GM18520 (cell line): Measurements from ENCODE around the gene TMEM151B.

Source experiments
- ATAC-seq: cut with Tn5 transposase; IDR thresholded peaks from one replicate; pipeline ENCODE4 v1.9.1; 2021; ENCODE audit not compliant: unreplicated experiment

TMEM151B gene

DNA sequence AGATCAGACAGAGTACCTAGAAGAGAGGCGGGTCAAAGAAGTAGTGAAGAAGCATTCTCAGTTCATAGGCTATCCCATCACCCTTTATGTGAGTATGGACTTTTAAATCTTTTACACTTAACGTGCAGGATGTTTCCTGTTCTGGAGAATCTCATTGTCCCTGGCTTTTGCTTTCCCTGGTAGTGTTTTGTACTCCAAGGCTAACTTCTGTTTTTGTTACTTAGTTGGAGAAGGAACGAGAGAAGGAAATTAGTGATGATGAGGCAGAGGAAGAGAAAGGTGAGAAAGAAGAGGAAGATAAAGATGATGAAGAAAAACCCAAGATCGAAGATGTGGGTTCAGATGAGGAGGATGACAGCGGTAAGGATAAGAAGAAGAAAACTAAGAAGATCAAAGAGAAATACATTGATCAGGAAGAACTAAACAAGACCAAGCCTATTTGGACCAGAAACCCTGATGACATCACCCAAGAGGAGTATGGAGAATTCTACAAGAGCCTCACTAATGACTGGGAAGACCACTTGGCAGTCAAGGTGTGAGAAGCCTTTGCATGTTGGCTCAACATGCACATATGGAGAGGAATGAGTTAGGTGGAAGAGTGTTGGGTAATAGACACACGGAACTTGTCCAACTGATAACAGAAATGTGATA, 20.1 kb upstream of the TMEM151B start:
- no peak for ATAC-seq

DNA sequence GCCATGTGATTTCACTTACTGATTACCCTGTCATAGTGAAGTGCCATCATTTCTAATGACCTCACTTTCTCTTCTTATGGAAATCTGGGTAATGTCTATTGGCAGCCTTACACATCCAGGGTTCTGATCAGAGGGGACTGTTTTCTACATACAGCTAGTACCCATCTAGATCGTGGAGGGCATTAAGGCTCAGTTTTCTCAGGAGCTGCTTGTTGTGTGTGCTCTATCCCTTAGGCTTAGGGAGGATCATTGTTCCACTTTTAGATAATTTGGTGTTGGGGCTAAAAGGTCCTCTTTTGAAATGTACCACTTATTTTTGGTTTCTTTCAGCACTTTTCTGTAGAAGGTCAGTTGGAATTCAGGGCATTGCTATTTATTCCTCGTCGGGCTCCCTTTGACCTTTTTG, 19.5 kb upstream of the TMEM151B start:
- ATAC-seq: no peak

DNA sequence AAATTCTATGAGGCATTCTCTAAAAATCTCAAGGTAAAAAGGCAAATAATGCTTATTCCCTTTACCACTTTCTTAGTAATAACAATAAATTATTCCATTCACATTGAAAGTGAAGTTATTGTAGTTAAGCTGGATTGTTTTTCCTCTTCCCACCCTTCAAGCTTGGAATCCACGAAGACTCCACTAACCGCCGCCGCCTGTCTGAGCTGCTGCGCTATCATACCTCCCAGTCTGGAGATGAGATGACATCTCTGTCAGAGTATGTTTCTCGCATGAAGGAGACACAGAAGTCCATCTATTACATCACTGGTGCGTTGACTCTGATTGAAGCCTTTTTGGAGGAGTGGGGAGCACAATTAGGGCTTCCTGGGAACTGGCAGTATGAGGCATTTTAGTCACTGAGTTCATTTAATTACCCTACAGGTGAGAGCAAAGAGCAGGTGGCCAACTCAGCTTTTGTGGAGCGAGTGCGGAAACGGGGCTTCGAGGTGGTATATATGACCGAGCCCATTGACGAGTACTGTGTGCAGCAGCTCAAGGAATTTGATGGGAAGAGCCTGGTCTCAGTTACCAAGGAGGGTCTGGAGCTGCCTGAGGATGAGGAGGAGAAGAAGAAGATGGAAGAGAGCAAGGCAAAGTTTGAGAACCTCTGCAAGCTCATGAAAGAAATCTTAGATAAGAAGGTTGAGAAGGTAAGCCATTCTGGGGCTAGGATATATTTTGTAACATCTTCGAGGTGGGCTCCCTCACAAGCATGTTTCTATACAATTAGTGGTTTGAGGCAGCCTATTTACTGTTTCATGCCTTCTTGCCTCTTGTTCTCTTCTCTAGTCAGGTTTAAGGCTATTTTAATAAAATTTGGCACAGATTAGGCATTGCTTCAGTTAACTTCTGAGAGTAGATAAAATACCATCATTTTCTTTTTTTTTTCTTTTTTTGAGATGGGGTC, 18.4 kb upstream of the TMEM151B start:
- no peak for ATAC-seq

DNA sequence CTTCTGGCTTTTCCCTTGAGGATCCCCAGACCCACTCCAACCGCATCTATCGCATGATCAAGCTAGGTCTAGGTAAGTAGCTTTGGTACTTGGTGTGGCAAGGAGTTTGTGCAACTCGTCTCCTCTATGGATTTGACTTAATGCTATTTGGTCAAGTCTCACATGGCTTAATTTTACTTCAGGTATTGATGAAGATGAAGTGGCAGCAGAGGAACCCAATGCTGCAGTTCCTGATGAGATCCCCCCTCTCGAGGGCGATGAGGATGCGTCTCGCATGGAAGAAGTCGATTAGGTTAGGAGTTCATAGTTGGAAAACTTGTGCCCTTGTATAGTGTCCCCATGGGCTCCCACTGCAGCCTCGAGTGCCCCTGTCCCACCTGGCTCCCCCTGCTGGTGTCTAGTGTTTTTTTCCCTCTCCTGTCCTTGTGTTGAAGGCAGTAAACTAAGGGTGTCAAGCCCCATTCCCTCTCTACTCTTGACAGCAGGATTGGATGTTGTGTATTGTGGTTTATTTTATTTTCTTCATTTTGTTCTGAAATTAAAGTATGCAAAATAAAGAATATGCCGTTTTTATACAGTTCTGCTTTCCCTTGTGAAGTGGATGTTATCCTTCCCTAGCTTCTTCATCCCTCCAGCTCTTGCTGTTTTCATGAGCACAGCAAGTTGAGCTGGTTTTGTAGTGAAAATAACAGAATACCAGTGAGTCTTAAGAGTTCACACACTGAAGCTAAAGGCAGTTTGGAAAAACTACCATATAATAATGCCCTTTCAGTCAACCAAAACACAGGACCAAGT, 16.7 kb upstream of the TMEM151B start:
- ATAC-seq: no peak

DNA sequence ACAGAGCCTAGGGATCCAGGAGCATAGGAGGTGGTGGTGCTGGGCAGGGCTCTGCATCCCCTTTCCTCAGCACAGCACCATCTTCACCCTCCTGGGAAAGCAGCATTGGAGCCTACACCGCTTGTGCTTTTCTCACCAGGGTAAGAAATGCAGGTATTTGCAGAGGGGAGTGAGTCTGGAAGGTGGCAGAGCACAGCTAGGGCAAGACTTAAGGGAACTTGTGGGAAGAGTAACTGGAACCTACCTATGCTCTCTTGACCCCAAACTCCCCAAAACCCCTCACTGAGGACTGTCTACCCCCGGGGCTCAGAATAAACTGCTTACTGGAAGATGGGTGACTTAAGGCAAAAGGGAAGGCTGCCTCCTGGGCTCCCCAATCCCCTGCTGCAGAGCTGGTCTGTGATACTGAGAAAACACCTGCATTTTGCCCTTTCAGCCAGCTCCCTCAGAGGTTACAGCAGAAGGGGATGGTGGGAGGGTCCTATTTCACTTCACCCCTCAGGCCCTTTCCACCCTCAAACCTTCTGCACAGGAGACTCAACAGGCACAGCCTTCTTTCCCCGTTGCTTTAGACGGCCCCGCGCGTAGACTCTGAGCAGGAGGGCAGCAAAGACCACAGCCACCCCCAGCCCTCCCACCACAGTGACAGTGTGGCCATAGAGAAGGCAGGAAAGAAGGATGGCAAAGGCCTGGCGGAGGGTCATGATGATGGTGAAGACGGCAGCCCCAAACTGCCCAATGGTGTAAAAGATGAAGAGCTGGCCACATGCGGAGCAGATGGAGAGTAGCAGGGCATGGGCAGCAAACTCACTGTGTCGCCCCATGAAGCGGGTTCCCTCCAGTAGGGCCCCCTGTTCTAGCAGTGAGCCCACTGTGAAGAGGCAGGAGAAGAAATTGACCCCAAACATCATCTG, 15.8 kb upstream of the TMEM151B start:
- no peak for ATAC-seq

DNA sequence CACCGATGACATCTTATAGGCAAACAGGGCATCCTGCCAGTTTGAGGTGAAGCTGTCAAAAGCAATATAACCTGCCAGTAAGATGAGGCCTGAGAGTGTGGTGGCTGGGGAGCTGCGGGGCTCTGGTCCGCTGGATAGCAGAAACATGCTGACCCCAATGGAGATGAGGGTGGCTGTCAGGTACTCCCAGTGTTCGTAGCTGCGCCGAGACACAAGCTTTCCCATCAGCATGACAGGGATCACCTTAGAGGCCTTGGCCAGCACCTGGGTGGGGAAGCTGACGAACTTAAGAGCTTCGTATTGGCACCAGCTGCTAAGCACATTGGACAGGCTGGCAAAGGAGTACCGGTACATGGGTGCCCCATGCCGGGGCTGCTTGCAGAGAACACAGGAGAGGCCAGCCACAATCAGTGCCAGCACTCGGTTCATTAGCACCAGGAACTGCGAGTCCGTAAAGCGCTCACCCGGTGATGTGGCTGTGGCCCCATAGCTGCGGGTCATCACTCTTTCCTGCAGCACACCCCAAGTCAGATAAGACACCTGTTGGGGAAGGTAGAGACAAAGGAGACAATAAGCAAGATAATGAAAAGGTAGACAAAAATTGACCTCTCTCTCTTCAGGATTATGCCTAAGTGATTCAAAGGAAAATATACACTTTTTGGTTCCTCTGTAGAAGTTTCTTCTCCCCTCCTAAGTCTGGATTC, 15.0 kb upstream of the TMEM151B start:
- ATAC-seq: no peak

DNA sequence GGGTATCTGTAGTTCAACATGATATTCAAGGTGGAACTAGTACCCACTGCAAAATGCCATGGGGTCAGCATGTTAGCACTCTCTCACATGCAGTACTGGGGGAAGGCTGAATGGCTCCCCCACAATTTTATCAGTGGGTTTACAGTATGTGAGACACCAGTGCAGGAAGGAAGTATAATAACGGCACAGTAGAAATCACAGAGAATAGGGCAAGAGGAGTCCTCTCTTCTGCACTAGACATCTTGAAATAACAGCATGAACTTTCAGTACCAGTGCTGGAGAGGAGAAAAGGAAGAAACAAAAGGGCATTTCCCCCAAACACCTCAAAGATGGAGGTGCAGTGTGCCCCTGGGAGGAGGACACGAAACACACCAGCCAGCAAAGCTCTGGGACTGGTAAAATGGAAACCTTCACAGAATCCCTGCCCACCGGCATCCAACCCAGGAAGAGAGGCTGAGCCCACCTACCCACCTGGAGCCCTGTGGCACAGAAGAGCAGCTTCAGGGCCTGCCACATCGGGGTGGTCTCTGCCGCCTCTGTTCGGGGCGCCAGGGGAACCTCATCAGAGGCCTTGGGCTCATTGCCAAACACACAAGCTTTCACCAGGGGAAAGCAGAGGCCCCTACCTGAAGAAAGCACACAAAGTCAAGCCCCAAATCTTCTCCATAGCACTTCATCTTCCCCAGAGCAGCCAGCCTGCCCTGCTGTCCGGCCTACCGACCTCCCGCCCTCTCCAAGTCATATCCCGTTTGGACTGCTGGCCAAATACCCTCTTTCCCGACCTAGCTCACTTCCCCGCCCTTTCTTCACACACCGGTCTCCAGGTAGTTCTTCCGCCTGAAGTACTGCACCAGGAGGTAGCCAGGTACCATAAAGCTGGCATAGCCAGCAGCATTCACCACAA, 14.1 kb upstream of the TMEM151B start:
- no peak for ATAC-seq

DNA sequence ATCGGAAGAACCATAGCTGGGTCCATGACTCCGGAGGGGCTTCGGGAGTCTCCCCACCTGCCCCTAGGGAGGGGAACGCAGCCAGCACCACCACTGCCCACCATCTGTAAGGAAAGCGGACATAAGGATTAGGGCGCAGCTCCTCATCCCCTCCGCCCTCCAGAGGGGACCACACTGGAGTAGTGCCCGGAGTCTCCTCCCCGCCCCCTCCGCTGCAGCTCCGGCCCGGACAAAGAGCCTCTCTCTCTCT, 13.6 kb upstream of the TMEM151B start:
- no peak for ATAC-seq

DNA sequence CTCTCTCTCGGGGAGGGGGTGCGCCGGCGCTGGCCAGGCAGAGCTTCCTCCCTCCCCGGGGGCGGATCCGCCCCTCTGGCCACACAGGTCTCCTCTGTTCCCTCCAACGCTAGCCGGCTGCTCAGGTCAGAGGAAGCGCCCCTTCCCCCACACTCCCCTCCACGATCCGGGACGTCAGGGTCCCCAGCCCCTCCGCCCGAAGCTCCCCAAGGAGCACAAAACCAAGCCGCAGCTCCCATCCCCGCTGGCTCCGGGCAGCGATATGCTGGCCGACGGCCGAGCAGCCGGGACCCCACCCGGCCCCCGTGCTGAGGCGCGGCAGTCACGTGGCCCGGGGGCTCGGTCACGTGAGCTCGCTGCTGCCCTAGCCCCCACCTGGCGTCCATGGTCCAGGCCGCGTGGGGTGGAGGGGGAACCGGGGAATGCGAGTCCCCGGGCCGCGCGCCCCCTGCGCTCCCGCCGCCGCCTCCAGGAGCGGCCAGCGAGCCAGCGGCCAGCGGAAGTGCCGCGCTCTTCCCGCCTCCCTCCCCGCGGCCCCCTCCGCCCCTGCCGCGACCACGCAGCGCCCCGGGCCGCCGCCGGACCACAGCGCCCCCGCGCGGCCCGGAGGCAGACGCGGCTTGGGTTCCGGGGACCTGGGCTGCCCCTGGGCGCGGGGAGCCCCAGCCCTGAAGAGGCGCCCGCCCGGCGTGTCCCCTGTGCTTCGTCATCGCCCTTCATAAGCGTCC, 13.1 kb upstream of the TMEM151B start, which contains the start of gene SLC35B2:
SLC35B2 (minus strand) TSS at position 504 of the 728 bp plus-strand sequence; CDS start at position 386, 118 bp downstream.
- ATAC-seq: peak; percentile 36

DNA sequence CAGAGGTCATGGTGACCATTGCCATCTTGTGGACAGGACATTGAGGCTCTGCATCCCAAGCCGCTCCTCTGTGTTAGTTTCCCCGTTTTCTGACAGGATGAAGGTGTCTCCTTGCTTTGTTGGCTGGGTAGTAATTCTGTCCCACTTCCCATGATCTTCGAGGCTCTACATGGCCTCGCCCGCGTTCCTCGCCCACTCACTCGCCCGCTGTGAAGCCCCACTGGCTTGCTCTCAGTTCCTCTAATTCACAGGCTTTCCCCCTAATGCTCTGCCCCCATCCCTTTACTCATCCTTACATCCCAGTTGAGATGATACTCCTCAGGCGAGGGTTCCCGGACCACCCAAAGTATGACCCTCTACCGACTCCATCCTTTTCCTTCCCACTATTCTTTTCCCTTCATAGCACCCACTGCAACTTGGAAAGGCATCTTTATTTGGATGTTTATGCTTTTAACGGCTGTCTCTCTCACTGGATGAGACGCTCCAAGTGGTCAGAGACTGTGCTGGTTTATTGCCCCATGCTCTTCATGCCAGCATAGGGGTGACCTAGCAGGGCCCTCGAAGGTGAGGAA, 12.4 kb upstream of the TMEM151B start:
- no peak for ATAC-seq

DNA sequence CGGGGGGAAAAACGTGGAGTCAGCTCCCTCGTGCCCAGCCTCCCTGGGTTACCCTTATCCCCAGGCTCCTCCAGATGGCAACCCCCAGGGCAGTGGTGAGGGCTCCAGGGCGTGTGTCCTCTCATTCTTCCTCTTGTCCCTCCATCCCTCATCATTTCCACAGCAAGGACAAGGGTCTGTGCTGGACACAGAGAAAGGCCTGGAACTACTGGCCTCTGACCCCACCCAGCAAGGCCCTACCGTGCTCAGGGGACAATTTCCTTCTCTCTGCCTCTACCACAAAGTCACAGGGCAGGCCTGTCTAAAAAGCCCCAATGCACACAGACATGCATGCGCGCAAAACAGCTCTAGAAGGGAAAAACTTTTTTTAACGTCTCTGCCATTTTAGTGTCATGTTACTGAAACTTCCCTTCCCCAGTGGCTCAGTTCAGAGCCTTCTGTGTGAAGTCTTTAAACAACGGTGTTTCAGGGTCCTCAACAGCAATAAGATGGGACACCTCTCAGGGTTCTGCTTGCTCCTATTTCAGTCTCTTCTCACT, 11.9 kb upstream of the TMEM151B start:
- no peak for ATAC-seq

DNA sequence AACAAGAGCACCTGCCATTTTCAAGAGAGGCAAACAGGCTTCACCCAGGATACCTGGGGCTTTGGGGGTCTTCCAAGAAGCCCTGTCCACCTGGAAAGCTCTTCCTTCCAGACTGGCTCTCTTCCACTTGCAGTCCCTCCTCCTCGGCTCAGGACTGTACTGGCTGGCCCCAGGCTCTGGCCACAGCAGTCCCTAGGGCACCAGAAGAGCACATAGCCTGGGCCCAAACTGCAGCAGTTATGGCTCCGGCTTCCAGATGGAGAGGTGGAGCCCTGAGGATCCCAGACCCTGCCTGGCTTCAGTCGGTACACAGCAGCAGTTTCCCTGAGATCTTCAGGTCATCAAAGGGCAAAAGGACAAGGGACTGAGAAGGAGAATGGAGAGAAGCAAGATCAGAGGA, 11.3 kb upstream of the TMEM151B start:
- ATAC-seq: no peak

DNA sequence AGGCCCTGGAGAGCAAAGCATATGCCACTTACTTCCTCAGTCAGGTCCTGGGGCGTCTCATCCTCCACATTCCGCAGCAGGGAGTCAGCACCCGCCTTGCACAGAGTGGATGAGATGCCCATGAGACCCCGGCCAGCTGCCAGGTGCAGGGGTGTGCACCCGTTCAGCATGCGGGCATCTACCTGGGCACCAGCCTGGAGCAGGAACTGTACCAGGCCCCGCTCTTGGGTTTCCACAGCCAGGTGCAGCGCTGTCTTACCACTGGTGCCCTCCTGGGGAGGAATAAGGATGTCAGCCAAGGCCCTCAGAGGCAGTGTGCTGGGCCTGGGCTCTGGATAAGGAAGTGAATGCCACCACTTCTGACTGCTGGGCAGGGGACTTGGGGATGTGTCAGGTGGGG, 10.2 kb upstream of the TMEM151B start:
- no peak for ATAC-seq

DNA sequence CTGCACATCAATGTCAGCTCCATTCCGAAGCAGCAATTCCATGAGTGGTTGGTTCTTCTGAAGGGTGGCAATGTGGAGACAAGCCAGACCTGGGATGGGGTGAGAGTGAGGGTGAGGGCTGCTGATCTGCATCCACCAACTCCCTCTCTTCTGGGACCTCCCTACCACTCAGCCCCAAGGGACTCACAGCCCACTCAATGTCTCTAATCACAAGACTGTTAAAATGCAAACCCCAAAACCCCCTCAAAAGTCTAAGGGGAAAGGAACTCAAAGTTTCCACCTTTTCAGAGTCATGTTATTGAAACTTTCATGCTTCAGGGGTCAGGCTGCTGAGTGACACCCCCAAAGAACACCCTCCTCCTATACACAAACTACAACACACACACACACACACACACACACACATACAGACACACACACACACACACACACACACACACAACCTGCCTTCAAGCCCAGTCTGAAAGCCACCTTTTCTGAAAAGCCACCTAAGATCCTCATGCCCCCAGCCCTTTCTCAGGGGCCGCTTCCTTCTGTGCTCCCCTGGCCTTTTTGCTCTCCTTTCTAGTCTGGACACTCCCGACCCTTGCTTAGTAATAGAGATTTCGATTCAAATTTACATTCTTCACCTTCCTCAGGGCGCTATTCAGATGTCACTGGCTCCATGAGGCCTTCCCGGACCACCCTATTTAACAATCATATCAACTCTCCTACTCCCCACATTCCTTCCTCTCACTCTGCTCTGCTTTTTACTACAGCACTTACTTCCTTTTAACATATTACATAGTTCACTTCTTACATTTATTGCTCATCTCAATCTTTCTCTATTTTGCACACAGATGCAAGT, 9.6 kb upstream of the TMEM151B start:
- ATAC-seq: no peak

DNA sequence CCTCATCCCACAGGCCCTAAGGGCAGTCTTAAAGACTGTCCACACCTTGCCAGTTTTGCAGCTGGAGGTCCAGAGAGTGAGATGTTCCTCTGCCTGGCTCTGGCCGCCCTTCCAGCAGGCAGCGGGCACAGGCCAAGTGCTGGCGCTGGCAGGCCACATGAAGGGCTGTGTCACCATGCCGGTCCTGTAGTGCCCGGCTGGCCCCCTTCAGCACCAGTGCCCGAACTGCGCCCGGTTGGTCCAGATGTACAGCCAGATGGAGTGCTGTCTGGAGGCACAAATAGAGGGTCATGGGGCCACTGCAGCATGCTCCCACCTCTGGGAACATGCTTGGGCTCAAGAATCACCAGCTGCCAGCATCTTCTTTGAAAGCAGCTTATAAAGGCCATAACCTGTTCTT, 8.7 kb upstream of the TMEM151B start:
- no peak for ATAC-seq

DNA sequence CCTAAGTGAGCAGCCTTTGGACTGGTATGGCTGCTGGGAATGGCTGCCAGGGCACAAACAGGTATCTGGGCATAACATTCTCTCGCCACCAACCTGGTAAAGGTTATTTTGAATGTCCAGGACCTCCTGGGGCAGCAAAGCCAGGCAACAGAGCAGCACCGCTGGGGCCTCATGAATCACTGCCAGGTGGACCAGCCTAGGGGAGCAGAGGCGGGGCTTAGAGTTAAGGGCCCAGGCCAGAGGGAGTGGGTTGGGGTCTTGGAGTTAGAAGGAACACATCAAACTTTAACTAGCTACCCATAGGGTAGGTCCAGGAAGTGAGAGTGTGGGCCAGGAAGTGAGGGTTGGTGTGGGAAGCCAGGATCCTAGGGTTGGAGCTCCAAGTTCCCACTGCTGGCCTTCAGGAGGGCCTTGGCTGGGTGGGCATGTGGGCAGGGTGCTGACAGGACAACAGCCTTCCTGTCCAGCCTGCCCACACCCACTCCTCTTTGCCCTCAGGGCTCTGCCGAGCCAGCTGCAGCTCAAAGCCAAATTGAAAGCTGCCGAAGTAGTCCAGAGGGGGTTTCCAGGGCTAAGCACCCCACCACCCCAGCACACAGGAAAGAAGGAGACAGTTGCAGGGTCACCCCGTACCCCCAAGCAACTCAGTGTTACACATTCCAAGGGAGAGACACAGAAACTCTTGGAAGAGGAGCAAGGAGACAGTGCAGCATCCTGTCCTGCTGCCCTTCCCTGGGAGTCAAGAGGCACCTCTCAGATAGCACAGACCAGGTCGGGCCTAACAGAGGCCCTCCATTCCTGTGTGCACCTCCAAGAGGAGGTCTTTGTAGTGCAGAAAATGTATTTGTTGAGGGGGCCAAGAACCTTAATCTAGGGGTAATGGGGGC, 7.5 kb upstream of the TMEM151B start:
- ATAC-seq: no peak
